GDM1 (cell line): ENCODE measurements around the gene PDZD2.

ENCODE experiments used
- DNase-seq: peaks from one replicate; lab custom pipeline; 2025; lab: John Stamatoyannopoulos, UW

Gene PDZD2

GRCh38 chr5:31867219-31867618 lies 228.3 kb downstream of the PDZD2 start:
- DNase-seq: no peak

GRCh38 chr5:31880449-31880848 lies 241.5 kb downstream of the PDZD2 start:
- no peak for DNase-seq

DNA sequence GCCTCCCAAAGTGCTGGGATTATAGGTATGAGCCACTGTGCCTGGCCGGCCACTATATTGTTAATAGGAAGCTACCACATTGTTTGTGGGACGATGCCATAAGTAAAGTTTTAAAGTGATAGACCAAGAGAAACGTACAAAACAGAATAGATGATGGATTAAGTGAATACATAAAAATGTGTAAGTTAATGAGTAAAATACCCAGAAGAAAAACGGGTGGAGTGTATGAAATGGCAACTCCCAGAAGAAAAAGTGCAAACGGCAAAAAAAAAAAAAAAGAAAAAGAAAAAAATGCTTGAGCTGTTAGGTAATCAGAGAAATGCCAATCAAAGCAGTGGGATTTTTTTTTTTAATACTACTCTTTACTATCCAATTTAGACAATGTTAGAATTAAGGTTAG lies 246.0 kb downstream of the PDZD2 start:
- DNase-seq: no peak

DNA sequence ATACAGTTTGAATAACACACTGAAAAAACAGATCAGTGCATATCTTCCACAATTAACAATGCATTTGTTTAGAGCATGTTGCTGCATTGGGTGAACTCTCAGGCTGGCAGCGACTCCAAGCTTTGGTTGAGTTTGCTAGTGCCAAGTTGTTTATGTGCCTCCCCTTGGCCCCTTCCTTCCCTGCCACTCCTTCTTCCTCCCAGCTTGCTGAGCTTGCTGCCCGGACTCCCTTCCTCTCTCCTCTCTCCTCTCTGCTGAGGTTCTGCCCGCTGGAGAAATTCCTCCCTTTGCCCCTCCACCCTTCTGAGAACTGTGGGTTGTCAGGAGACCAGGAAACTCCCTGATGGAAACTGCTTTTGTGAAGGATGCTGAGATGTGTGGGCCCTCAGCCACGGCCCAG lies 247.3 kb downstream of the PDZD2 start:
- DNase-seq: no peak

- DNase-seq: no peak
Observed at GRCh38 chr5:31887556-31887955, 248.6 kb downstream of the PDZD2 start.

- no peak for DNase-seq
Observed at GRCh38 chr5:31888564-31888963, 249.6 kb downstream of the PDZD2 start.

GRCh38 chr5:31889001-31889561 lies 250.2 kb downstream of the PDZD2 start:
- DNase-seq: no peak

- DNase-seq: no peak
Observed at GRCh38 chr5:31890046-31890445, 251.1 kb downstream of the PDZD2 start.

DNA sequence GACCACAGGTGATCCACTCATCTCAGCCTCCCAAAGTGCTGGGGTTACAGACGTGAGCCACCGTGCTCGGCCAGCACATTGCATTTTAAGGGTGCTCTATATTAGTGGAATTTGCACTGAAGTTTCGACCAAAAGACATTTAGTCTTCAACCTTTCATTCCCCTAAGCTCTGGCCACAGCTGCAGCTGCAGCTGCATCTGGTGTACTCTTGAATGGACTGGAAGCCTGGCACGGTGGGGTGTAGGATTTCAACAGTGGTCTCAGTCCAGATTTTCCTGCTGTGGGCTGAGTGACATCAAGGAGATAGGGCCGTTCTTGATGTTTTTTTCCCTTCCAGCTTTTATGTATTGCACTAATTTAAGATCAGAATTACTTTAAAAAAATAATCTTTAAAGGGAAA lies 255.2 kb downstream of the PDZD2 start:
- no peak for DNase-seq

GRCh38 chr5:31895199-31895820 lies 256.4 kb downstream of the PDZD2 start:
- DNase-seq: no peak

- DNase-seq: no peak
Observed at GRCh38 chr5:31898036-31898632, 259.2 kb downstream of the PDZD2 start.

DNA sequence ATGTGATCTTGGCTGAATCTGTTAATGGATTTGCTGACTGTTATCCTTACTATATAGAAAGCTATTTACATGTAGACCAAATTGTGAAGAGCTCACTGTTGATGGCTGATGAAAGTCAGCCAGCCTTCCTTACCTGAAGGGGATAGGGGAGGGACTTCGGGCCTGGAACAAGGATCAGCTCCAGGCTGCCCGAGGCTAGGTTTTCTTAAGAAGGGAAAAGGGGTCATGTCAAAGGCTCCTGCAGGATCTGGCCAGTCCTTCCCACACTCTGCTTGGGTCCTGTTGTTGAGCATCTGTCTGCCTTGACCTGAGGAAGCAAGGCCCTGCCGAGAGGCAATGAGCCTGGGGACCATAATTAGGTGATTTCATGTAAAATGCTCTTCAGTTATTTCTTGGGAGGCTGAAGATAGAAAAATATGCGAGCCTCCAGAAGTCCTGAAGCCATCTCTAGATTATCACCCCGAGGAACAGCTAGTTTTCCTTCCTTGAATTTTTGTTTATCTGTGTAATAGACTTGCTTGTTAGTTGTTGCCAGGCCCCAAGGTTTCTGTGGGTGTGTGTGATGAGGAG lies 261.4 kb downstream of the PDZD2 start:
- no peak for DNase-seq

GRCh38 chr5:31901807-31902530 lies 263.0 kb downstream of the PDZD2 start:
- DNase-seq: no peak

GRCh38 chr5:31908396-31908795 lies 269.5 kb downstream of the PDZD2 start:
- no peak for DNase-seq

DNA sequence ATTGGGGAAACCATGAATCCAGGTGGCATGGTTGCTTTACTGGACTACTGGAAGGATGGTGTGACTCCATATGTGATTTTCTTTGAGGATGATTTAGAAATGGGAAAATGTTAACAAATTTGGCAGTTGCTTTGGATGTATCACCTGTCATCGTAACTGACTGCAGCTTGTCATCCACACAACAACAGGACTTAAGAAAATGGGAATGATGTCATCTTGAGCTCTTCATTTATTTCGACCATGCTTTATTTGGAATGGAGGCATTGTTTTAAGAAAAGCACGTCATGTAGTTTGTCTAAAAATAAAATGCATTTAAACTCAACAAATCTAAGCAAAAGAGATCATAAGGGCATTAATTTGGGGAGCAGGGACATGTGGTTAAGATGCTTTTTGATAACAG lies 270.1 kb downstream of the PDZD2 start:
- no peak for DNase-seq

GRCh38 chr5:31911291-31912265 lies 272.6 kb downstream of the PDZD2 start:
- DNase-seq: no peak

DNA sequence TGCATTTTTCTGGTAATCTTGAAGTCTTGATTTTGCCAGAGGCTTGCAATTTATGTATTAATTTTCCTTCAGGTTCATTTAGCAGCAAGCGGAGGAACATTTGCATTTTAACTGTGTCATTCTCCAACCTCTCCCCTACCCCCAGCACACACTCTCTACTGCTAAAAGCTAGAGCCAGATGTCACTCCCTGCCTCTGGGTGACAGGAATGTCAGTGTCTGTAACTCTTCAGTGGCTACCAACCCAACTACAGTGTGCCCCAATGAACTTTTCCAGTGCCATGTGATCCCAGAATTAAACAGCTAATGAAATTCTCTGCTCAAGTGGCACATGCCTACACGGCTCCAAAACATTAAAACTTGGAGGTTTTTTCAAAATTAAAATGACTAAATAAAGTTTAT lies 274.9 kb downstream of the PDZD2 start:
- no peak for DNase-seq

DNA sequence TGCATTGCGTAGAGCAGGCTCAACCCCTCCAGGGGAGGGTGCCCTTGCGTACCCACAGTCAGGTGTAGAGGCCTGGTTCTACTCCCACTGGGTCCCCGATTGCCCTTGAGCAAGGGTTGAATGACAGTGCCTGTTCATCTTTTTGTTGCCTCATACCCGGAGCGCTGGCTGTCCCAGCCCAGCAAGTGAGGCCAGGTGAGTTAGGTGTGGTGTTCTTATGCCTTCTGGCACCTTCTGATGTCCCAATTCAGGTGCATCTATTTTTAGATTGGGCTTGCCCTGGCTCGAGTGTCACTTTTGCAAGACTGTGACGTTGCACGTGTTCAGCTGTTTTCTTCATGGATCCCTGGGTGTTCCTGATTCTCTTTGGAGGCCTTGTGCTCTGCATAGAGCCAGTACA lies 277.4 kb downstream of the PDZD2 start:
- no peak for DNase-seq

DNA sequence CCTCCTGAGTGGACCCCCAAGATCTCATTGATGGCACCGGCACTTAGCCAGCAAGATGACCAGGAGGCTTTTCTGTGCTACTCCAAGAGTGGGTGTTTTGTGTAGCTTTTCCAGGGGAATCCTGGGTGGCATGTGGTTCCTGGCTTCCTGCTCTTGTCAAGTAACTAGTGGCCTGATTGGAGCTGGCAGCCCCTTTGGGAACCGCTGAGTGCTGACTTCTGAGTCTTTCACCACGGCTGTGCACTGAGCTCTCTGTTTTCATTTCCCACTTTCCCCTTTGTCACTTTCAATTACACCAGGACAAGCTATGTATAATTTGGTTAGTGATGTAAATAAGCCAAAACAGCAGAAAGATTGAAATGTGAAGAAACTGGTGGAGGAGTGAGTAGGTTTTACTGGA lies 279.8 kb downstream of the PDZD2 start:
- no peak for DNase-seq

- DNase-seq: no peak
Observed at GRCh38 chr5:31921852-31922305, 282.9 kb downstream of the PDZD2 start.

DNA sequence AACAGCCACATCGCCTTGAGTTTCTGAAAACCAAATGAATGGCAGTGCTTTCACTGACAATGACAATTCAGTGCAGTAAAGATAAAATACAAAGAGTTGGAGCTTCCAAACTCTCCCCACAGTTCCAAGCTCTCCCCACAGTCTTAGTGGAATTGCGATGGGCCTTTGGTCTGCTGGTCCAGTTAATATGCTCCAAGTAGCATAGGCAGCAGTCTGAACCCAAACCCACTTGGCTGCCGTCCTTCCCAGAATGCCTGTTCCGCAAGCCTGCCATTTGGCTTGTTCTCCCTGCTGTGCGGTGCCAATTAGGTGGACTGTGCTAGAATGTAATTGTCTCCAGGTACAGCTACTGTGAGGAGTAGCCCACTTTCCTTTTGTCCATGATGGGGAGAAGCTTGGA lies 285.1 kb downstream of the PDZD2 start:
- DNase-seq: no peak

DNA sequence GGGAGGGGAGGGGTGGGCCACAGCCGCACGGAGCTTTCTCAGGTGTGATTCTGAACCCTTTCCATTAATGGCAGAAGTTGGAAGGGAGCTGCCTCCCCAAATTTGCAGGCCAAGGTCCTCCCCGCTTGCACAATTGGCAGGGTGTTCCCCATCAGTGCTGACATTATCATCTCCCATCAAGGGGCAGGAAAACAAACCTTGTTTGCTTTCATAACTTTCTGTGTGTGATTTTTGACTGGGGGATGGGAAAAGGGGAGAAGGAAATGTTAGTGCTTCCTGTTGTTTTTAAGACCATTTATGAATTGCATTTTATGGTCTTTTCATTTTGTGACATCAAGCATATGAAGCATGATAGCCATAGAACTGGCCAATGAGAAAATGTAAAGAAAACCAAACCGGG lies 292.9 kb downstream of the PDZD2 start:
- no peak for DNase-seq
